ENCODE measurements around the gene FYB2. TPM values are rescaled to one million over a fixed set of nuclear protein-coding genes. Genes with fewer than 3 reads are reported as not detected.

FYB2 gene
- total and polyA plus RNA-seq, 12 donors, result not detected

DNA sequence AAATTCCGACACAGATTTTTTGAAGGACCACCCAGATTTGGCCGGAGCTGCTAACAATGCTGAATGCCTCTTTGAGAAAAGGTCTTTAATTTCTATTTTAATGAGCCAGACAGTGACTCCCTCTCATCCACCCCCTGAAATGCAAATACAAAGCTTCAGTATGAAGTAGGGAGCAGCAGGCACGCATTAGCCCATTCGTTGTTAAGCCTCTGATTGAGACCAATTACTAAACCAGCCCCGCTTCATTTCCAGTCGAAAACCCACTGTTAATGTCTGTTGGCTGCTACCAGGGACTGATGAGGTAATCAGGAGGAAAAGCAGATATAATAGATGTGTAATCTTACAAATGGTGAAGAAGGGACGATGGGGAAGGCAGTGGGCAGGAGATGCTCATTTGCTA lies 30.5 kb upstream of the FYB2 start:
- Histone ChIP-seq H3K9me3 (replicated peaks in 1 of 3) (no peaks in the 10 kb centered on the region), H3K4me1 (replicated peaks in 1 of 2) (no peaks in the 10 kb centered on the region), H3K36me3 (replicated peaks in 1 of 2) (no peaks in the 10 kb centered on the region), H3K27ac (no peak overlapping the region), H3K27me3 (no peaks in the 10 kb centered on the region), H3K4me3 (no peak overlapping the region)
- no peak for DNase-seq
- TF ChIP-seq, protein P1, sequence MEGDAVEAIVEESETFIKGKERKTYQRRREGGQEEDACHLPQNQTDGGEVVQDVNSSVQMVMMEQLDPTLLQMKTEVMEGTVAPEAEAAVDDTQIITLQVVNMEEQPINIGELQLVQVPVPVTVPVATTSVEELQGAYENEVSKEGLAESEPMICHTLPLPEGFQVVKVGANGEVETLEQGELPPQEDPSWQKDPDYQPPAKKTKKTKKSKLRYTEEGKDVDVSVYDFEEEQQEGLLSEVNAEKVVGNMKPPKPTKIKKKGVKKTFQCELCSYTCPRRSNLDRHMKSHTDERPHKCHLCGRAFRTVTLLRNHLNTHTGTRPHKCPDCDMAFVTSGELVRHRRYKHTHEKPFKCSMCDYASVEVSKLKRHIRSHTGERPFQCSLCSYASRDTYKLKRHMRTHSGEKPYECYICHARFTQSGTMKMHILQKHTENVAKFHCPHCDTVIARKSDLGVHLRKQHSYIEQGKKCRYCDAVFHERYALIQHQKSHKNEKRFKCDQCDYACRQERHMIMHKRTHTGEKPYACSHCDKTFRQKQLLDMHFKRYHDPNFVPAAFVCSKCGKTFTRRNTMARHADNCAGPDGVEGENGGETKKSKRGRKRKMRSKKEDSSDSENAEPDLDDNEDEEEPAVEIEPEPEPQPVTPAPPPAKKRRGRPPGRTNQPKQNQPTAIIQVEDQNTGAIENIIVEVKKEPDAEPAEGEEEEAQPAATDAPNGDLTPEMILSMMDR (IDR thresholded peaks at IDR 0.05), result no peak
- TF ChIP-seq POLR2A (IDR thresholded peaks at IDR 0.05), result no peak
- intact Hi-C loops (cut with DNase I), result no loop called here
- WGBS, 4 donors, result 61 to 74% (median 65%) methylated on average over 7 of the region's 7 CpGs

DNA sequence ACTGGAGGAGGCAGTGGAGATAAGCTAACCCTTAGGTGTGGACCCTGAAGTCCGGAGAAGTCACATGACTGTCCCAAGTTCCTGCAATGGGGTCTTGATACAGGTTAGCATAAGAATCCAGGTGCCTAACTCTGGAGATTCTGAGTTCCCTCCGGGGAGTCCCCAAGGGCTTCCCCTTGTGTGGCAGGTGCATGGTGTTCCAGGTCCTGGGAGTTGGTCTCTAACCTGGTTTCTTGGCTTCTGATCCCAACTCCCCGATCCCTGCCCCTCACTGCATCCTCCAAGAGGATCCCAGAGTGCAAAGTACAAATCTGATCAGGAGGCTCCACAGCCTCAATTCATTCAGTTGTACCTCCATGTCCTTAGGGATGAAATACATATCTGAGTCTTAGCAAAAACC lies 26.1 kb upstream of the FYB2 start:
- H3K27me3 ChIP-seq, result no peaks in the 10 kb centered on the region
- intact Hi-C loops (cut with DNase I), result no loop called here
- TF ChIP-seq POLR2A (IDR thresholded peaks at IDR 0.05), result no peak
- TF ChIP-seq, protein P1 (IDR thresholded peaks at IDR 0.05), result no peak
- H3K4me3 ChIP-seq, result no peak overlapping the region
- H3K4me1 ChIP-seq (replicated peaks in 1 of 2), result no peaks in the 10 kb centered on the region
- 55 to 78% (median 69%) methylated on average over 2 to 3 of the region's 3 CpGs for WGBS, 4 donors
- DNase-seq, result no peak
- no peak overlapping the region for H3K27ac ChIP-seq
- no peaks in the 10 kb centered on the region for H3K9me3 ChIP-seq (replicated peaks in 1 of 3)
- no peaks in the 10 kb centered on the region for H3K36me3 ChIP-seq (replicated peaks in 1 of 2)

DNA sequence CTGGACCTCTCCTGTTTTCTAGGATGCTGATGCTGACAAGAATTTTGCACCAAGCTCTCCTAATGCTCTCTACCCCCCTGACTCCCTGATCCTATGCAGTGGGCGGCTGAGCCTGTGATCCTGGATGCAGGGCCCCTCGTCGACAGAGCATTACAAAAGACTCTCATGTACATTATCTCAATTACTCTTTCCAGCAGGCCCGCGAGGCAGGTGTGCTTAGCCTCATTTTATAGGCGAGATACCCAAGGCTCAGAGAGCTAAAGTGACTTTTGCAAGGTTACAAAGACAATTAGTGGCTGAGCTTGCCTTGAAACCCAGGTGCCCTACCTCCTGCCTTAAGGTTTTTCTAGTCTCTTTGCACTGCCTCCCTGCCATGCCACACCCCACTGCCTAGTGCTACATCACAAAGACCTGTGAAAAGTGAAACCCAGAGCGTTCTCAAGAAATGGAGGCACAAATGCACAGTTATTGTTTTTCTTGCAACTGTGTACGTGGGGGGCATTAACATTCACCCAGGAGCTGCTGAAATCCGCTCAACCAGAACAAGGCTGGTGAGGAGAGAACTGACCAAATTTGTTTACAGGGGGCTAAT lies 25.4 kb upstream of the FYB2 start:
- 49 to 59% (median 55%) methylated on average over 9 of the region's 9 CpGs for WGBS, 4 donors
- Histone ChIP-seq H3K4me3 (no peak overlapping the region), H3K27me3 (peaks cover 3% of the 10 kb centered on the region), H3K9me3 (replicated peaks in 1 of 3) (no peaks in the 10 kb centered on the region), H3K36me3 (replicated peaks in 1 of 2) (no peaks in the 10 kb centered on the region), H3K27ac (no peak overlapping the region), H3K4me1 (replicated peaks in 1 of 2) (no peaks in the 10 kb centered on the region)
- intact Hi-C loops (cut with DNase I), result no loop called here
- TF ChIP-seq, protein P1 (IDR thresholded peaks at IDR 0.05), result no peak
- TF ChIP-seq POLR2A (IDR thresholded peaks at IDR 0.05), result no peak
- DNase-seq, result no peak

DNA sequence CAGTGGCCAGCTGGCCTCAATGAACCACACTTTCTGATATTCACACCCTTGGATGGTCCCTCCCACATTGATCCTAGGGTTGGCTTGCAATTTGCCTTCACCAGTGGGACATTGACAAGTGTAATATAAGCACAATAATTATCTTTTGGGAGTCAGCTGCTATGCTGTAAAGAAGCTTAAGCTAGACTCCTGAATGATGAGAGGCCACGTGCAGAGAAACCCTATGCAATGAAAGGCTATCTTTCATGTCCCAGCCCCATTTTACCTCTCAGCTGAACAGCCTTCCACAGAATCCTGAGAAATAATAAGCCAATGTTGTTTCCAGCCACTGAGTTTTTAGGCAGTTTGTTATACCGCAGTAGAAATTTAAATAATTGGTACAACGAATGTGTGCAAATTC lies 24.3 kb upstream of the FYB2 start:
- TF ChIP-seq, protein P1 (IDR thresholded peaks at IDR 0.05), result no peak
- no peak for TF ChIP-seq POLR2A (IDR thresholded peaks at IDR 0.05)
- Histone ChIP-seq H3K9me3 (replicated peaks in 1 of 3) (no peaks in the 10 kb centered on the region), H3K27ac (no peak overlapping the region), H3K4me1 (replicated peaks in 1 of 2) (no peaks in the 10 kb centered on the region), H3K4me3 (no peak overlapping the region), H3K27me3 (peaks cover 3% of the 10 kb centered on the region), H3K36me3 (replicated peaks in 1 of 2) (no peaks in the 10 kb centered on the region)
- intact Hi-C loops (cut with DNase I), result no loop called here
- DNase-seq, result no peak
- 73 to 81% (median 81%) methylated on average over 3 of the region's 3 CpGs for WGBS, 4 donors
